Neuronal stem cell (in vitro differentiated cells): Measurements from ENCODE around the gene YTHDF1.

ENCODE experiments used
- DNase-seq: peaks from one replicate; pipeline ENCODE4 v3.0.0-alpha.2; 2013; ENCODE audit warnings: low spot score
- H2AFZ ChIP-seq: one replicate; pipeline ENCODE4 v1.6.1; 2013; ENCODE audit warnings: mild to moderate bottlenecking, low read length, inconsistent platforms
- H2AK5ac ChIP-seq: 2 replicates; pipeline ENCODE4 v1.6.1; 2013; ENCODE audit warnings: low read depth, mild to moderate bottlenecking, inconsistent platforms, low read length, moderate library complexity, mixed read lengths
- H2BK120ac ChIP-seq: 2 replicates; pipeline ENCODE4 v1.6.1; 2013; ENCODE audit warnings: low read depth, mild to moderate bottlenecking, inconsistent platforms, low read length, moderate library complexity, mixed read lengths
- H2BK12ac ChIP-seq: one replicate; pipeline ENCODE4 v1.6.1; 2013; ENCODE audit warnings: low read length, inconsistent platforms
- H2BK15ac ChIP-seq: 2 replicates; pipeline ENCODE4 v1.6.1; 2013; ENCODE audit warnings: mild to moderate bottlenecking, low read length, inconsistent platforms, mixed read lengths
- H2BK5ac ChIP-seq: one replicate; pipeline ENCODE4 v1.6.1; 2013; ENCODE audit warnings: inconsistent platforms, mild to moderate bottlenecking, low read length, moderate library complexity
- H3K14ac ChIP-seq: one replicate; pipeline ENCODE4 v1.6.1; 2013; ENCODE audit warnings: low read length, inconsistent platforms
- H3K18ac ChIP-seq: 2 replicates; pipeline ENCODE4 v1.6.1; 2013; ENCODE audit warnings: low read length, inconsistent platforms
- H3K23ac ChIP-seq: 2 replicates; pipeline ENCODE4 v1.6.1; 2013; ENCODE audit warnings: low read depth, mild to moderate bottlenecking, mixed read lengths, low read length, inconsistent platforms; ENCODE audit not compliant: poor library complexity
- H3K27ac ChIP-seq: replicated peaks from 3 replicates; pipeline ENCODE4 v1.5.1; 2013; ENCODE audit warnings: low read length, inconsistent platforms
- H3K27me3 ChIP-seq, 3 experiments: 2 replicates each; pipeline ENCODE4 v1.6.1; 2013; ENCODE audit warnings: low read length in 3 of 3, mild to moderate bottlenecking in 2 of 3, inconsistent platforms in 1 of 3, low read depth in 1 of 3, mixed read lengths in 1 of 3, moderate library complexity in 1 of 3; ENCODE audit not compliant: control insufficient read depth in 3 of 3, insufficient read depth in 3 of 3
- H3K36me3 ChIP-seq, 2 donors: replicated peaks in 1 of 2; 2 replicates each; pipeline ENCODE4 v1.6.1; 2013; ENCODE audit warnings: low read length in 2 of 2; ENCODE audit not compliant: control insufficient read depth in 2 of 2, insufficient read depth in 2 of 2
- H3K4ac ChIP-seq: 2 replicates; pipeline ENCODE4 v1.6.1; 2013; ENCODE audit warnings: inconsistent platforms, mild to moderate bottlenecking, low read length, moderate library complexity
- H3K4me1 ChIP-seq, 2 donors: 1 replicate in 1 of 2; 2 replicates in 1 of 2; pipeline ENCODE4 v1.6.1; 2013; ENCODE audit warnings: low read length in 2 of 2, low read depth in 1 of 2; ENCODE audit not compliant: control insufficient read depth in 2 of 2, insufficient read depth in 1 of 2
- H3K4me2 ChIP-seq: one replicate; pipeline ENCODE4 v1.6.1; 2013; ENCODE audit warnings: mild to moderate bottlenecking, low read length, inconsistent platforms; ENCODE audit not compliant: insufficient read depth, poor library complexity, severe bottlenecking
- H3K4me3 ChIP-seq, 2 donors: 2 replicates each; pipeline ENCODE4 v1.5.1; 2013; ENCODE audit warnings: low read length in 2 of 2, mild to moderate bottlenecking in 2 of 2, inconsistent platforms in 1 of 2, moderate library complexity in 1 of 2
- H3K79me1 ChIP-seq: one replicate; pipeline ENCODE4 v1.6.1; 2013; ENCODE audit warnings: low read depth, mild to moderate bottlenecking, inconsistent platforms, low read length, moderate library complexity
- H3K9ac ChIP-seq: one replicate; pipeline ENCODE4 v1.6.1; 2013; ENCODE audit warnings: mild to moderate bottlenecking, low read depth, low read length, inconsistent platforms; ENCODE audit not compliant: poor library complexity
- H3K9me3 ChIP-seq, 2 donors: replicated peaks in 1 of 2; 2 replicates each; pipeline versions ENCODE3 to v1.6.1; 2013; ENCODE audit warnings: low read length in 2 of 2, mild to moderate bottlenecking in 2 of 2, inconsistent platforms in 1 of 2, low read depth in 1 of 2, mixed read lengths in 1 of 2, moderate library complexity in 1 of 2; ENCODE audit not compliant: control insufficient read depth in 2 of 2, insufficient read depth in 1 of 2
- H4K8ac ChIP-seq: one replicate; pipeline ENCODE4 v1.6.1; 2013; ENCODE audit warnings: low read depth, mild to moderate bottlenecking, inconsistent platforms, low read length, moderate library complexity
- H4K91ac ChIP-seq: one replicate; pipeline ENCODE4 v1.6.1; 2013; ENCODE audit warnings: low read length, low read depth, mild to moderate bottlenecking, inconsistent platforms; ENCODE audit not compliant: poor library complexity
- WGBS, 2 donors: extraction: QIAGEN DNeasy Blood & Tissue Kit; methylation state at CpG; one replicate each; pipeline ENCODE4 v1.1.7; 2013; ENCODE audit warnings: missing lambda C conversion rate in 2 of 2, mixed read lengths in 1 of 2; ENCODE audit not compliant: insufficient read length in 2 of 2, insufficient replicate concordance in 1 of 2; ENCODE audit errors: extremely low coverage in 2 of 2; 5-methylcytosine and 5-hydroxymethylcytosine counted together

The YTHDF1 gene

GRCh38 chr20:63172726-63173125 is 43.2 kb downstream of the YTHDF1 start:
- Histone ChIP-seq H4K91ac (no peak overlapping the region), H2BK120ac (peak overlapping the region; percentile 22), H4K8ac (no peak overlapping the region), H3K36me3 (no peaks in the 10 kb centered on the region), H3K27me3 (peaks cover 0 to 27% (median 15%) of the 10 kb centered on the region in 3 experiments), H2BK12ac (peak overlapping the region; percentile 77), H3K27ac (no peak overlapping the region), H2AK5ac (peak overlapping the region; percentile 94), H3K4me2 (no peak overlapping the region), H3K4me1 (peaks cover 36 to 38% of the 10 kb centered on the region in 2 donors), H2BK5ac (peak overlapping the region; percentile 56), H3K4me3 (peak overlapping the region in 1 of 2 donors; percentile 79), H2AFZ (no peak overlapping the region), H3K14ac (no peak overlapping the region), H3K9me3 (no peaks in the 10 kb centered on the region), H3K4ac (no peak overlapping the region), H3K9ac (peak overlapping the region; percentile 55), H3K18ac (peak overlapping the region; percentile 93), H2BK15ac (peak overlapping the region; percentile 93), H3K23ac (no peak overlapping the region), H3K79me1 (peaks cover 7% of the 10 kb centered on the region)
- WGBS, 2 donors: no CpG with 5 or more reads among the region's 8 CpGs
- no peak for DNase-seq

GRCh38 chr20:63171991-63172390 is 43.9 kb downstream of the YTHDF1 start:
- no peak overlapping the region for H2AFZ ChIP-seq
- H3K27me3 ChIP-seq: peaks cover 0 to 20% (median 11%) of the 10 kb centered on the region in 3 experiments
- no peak overlapping the region for H3K23ac ChIP-seq
- no peak overlapping the region for H4K91ac ChIP-seq
- H3K4me2 ChIP-seq: no peak overlapping the region
- peak overlapping the region; percentile 56 for H2BK5ac ChIP-seq
- no peak overlapping the region for H2AK5ac ChIP-seq
- H3K4me1 ChIP-seq: peaks cover 36 to 38% of the 10 kb centered on the region in 2 donors
- no peak overlapping the region for H3K18ac ChIP-seq
- H3K14ac ChIP-seq: no peak overlapping the region
- peaks cover 0 to 1% of the 10 kb centered on the region in 2 donors for H3K36me3 ChIP-seq
- no peak overlapping the region for H2BK15ac ChIP-seq
- no peak overlapping the region for H4K8ac ChIP-seq
- no peak overlapping the region for H3K27ac ChIP-seq
- no peak overlapping the region for H2BK12ac ChIP-seq
- no peak overlapping the region for H3K4ac ChIP-seq
- H3K4me3 ChIP-seq: no peak overlapping the region
- H2BK120ac ChIP-seq: no peak overlapping the region
- peaks cover 5% of the 10 kb centered on the region for H3K79me1 ChIP-seq
- no peaks in the 10 kb centered on the region for H3K9me3 ChIP-seq
- no peak overlapping the region for H3K9ac ChIP-seq
- DNase-seq: no peak
- WGBS, 2 donors: no CpG with 5 or more reads among the region's 5 CpGs

GRCh38 chr20:63169681-63170080 is 46.2 kb downstream of the YTHDF1 start:
- H3K27ac ChIP-seq: no peak overlapping the region
- DNase-seq: no peak
- no CpG with 5 or more reads among the region's 6 CpGs for WGBS, 2 donors
- peaks cover 0 to 15% of the 10 kb centered on the region in 2 donors for H3K36me3 ChIP-seq
- peak overlapping the region; percentile 61 for H3K18ac ChIP-seq
- H2BK120ac ChIP-seq: no peak overlapping the region
- no peaks in the 10 kb centered on the region for H3K9me3 ChIP-seq
- H3K14ac ChIP-seq: no peak overlapping the region
- H2BK15ac ChIP-seq: peak overlapping the region; percentile 96
- H2BK12ac ChIP-seq: peak overlapping the region; percentile 8
- no peak overlapping the region for H4K91ac ChIP-seq
- no peak overlapping the region for H3K4ac ChIP-seq
- peaks cover 27 to 32% of the 10 kb centered on the region in 2 donors for H3K4me1 ChIP-seq
- peak overlapping the region; percentile 61 for H2BK5ac ChIP-seq
- peaks cover 3% of the 10 kb centered on the region for H3K79me1 ChIP-seq
- H3K27me3 ChIP-seq: peaks cover 0 to 3% (median 0%) of the 10 kb centered on the region in 3 experiments
- H2AK5ac ChIP-seq: peak overlapping the region; percentile 77
- no peak overlapping the region for H3K23ac ChIP-seq
- no peak overlapping the region for H2AFZ ChIP-seq
- H4K8ac ChIP-seq: no peak overlapping the region
- H3K9ac ChIP-seq: peak overlapping the region; percentile 56
- no peak overlapping the region for H3K4me3 ChIP-seq
- H3K4me2 ChIP-seq: no peak overlapping the region

GRCh38 chr20:63168861-63169260 is 47.1 kb downstream of the YTHDF1 start:
- no peak overlapping the region for H3K4ac ChIP-seq
- H2AK5ac ChIP-seq: peak overlapping the region; percentile 40
- H4K8ac ChIP-seq: no peak overlapping the region
- H3K4me3 ChIP-seq: no peak overlapping the region
- H2BK120ac ChIP-seq: no peak overlapping the region
- H2BK5ac ChIP-seq: no peak overlapping the region
- peaks cover 21 to 33% of the 10 kb centered on the region in 2 donors for H3K4me1 ChIP-seq
- H3K14ac ChIP-seq: no peak overlapping the region
- no peaks in the 10 kb centered on the region for H3K27me3 ChIP-seq
- peaks cover 1% of the 10 kb centered on the region for H3K79me1 ChIP-seq
- no peak overlapping the region for H3K27ac ChIP-seq
- peak overlapping the region; percentile 44 for H3K23ac ChIP-seq
- H2AFZ ChIP-seq: no peak overlapping the region
- no peaks in the 10 kb centered on the region for H3K9me3 ChIP-seq
- peak overlapping the region; percentile 45 for H2BK15ac ChIP-seq
- H3K9ac ChIP-seq: no peak overlapping the region
- DNase-seq: no peak
- H3K18ac ChIP-seq: peak overlapping the region; percentile 15
- H3K4me2 ChIP-seq: no peak overlapping the region
- H2BK12ac ChIP-seq: peak overlapping the region; percentile 46
- WGBS, 2 donors: no CpG with 5 or more reads among the region's 12 CpGs
- peaks cover 0 to 15% of the 10 kb centered on the region in 2 donors for H3K36me3 ChIP-seq
- no peak overlapping the region for H4K91ac ChIP-seq
